ENCODE data around the gene ZNF525. TPM values are rescaled to one million over a fixed set of nuclear protein-coding genes. Genes with fewer than 3 reads are reported as not detected.
"Not testable (repeated sequence)": the region's sequence is repeated elsewhere in the genome, so short reads cannot be mapped to it uniquely, and the experiment has no call there.

ZNF525 gene
- polyA plus RNA-seq, 1 donor from 2014 or later, result 5.1 TPM

DNA sequence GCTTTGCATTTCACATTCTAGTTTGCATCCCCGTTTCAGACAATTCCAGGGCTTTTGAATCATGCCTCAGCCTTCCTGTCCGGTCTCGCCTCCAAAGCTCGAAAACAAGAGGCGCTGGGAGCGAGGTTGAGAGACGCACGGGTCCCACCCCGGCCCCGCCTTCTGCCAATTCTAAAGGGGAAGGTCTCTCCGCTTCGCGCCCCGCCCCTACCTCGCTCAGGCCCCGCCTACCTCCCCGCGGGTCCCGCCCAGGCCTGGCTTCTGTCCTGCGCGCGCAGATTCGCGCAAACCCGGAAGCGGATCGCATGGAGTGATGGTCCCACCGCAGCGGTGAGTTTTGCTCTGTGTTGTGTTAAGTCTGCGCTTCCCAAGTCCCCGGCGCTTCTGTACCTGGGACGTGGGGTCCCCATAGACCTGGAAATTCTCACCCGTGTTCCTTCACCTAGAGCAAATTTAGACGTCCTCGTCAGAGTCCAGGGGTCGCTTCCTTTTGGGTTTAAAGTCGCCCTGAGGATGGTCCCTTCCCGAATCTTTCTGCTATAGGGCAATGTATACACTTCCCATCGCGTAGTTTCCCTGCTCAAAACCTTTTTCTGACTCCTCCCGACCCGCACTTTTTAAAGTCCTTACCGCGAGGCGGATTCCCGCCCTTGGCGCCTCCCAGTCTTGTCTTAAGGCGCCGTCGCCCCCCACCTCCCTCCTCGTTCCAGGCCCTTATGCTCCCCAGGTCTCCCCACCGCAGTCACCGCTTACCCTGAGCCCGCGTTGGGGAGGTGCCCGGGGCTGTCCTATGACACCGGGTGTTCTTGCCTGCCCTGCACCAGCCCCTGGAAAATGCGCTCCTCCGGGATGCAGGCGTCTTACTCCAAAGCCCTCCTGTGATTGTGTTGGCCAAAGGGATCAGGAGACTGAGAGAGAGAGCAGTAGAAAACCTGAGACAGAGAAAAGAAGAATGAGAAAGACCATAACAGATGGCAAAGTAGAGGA, 31.7 kb upstream of the ZNF525 start, which contains the start of gene ZNF845:
Gene ZNF845, plus strand, starts transcription at position 287 of the 987 bp plus-strand sequence. CDS start 7,559 bp downstream, outside the sequence.
- H3K4me3 ChIP-seq (ENCODE audit: low read length), result peak within 1 kb of the TSS; percentile 86
- H3K27ac ChIP-seq (ENCODE audit: low read length), result peak within 1 kb of the TSS; percentile 53
- no peaks in the 10 kb centered on the region for H3K9me3 ChIP-seq (ENCODE audit: low read length)
- peak within 1 kb of the TSS; percentile 38 for H3K4me2 ChIP-seq (ENCODE audit: low read length)
- H3K9me2 ChIP-seq (ENCODE audit: insufficient read depth, low read length), result no peaks in the 10 kb centered on the region
- H3K9ac ChIP-seq (ENCODE audit: low read length), result peak within 1 kb of the TSS; percentile 69
- no peaks in the 10 kb centered on the region for H3K36me3 ChIP-seq (ENCODE audit: insufficient read depth, low read length)
- no peaks in the 10 kb centered on the region for H4K20me1 ChIP-seq (ENCODE audit: insufficient read depth)
- no peaks in the 10 kb centered on the region for H3K27me3 ChIP-seq (ENCODE audit: insufficient read depth, low read depth, low read length)
- peak within 1 kb of the TSS; percentile 90 for H2AFZ ChIP-seq (ENCODE audit: low read depth, low read length)
- no peaks in the 10 kb centered on the region for H3K79me2 ChIP-seq (replicated peaks; ENCODE audit: insufficient read depth, low read length)
- no peaks in the 10 kb centered on the region for H3F3A ChIP-seq (ENCODE audit: insufficient read depth, low read length, poor library complexity, severe bottlenecking)
- peak; percentile 62 for TF ChIP-seq POLR2AphosphoS5 (IDR thresholded peaks at IDR 0.05)
- TF ChIP-seq, protein P1, sequence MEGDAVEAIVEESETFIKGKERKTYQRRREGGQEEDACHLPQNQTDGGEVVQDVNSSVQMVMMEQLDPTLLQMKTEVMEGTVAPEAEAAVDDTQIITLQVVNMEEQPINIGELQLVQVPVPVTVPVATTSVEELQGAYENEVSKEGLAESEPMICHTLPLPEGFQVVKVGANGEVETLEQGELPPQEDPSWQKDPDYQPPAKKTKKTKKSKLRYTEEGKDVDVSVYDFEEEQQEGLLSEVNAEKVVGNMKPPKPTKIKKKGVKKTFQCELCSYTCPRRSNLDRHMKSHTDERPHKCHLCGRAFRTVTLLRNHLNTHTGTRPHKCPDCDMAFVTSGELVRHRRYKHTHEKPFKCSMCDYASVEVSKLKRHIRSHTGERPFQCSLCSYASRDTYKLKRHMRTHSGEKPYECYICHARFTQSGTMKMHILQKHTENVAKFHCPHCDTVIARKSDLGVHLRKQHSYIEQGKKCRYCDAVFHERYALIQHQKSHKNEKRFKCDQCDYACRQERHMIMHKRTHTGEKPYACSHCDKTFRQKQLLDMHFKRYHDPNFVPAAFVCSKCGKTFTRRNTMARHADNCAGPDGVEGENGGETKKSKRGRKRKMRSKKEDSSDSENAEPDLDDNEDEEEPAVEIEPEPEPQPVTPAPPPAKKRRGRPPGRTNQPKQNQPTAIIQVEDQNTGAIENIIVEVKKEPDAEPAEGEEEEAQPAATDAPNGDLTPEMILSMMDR (IDR thresholded peaks at IDR 0.05; ENCODE audit: poor library complexity, severe bottlenecking), result no peak
- TF ChIP-seq, protein P2, sequence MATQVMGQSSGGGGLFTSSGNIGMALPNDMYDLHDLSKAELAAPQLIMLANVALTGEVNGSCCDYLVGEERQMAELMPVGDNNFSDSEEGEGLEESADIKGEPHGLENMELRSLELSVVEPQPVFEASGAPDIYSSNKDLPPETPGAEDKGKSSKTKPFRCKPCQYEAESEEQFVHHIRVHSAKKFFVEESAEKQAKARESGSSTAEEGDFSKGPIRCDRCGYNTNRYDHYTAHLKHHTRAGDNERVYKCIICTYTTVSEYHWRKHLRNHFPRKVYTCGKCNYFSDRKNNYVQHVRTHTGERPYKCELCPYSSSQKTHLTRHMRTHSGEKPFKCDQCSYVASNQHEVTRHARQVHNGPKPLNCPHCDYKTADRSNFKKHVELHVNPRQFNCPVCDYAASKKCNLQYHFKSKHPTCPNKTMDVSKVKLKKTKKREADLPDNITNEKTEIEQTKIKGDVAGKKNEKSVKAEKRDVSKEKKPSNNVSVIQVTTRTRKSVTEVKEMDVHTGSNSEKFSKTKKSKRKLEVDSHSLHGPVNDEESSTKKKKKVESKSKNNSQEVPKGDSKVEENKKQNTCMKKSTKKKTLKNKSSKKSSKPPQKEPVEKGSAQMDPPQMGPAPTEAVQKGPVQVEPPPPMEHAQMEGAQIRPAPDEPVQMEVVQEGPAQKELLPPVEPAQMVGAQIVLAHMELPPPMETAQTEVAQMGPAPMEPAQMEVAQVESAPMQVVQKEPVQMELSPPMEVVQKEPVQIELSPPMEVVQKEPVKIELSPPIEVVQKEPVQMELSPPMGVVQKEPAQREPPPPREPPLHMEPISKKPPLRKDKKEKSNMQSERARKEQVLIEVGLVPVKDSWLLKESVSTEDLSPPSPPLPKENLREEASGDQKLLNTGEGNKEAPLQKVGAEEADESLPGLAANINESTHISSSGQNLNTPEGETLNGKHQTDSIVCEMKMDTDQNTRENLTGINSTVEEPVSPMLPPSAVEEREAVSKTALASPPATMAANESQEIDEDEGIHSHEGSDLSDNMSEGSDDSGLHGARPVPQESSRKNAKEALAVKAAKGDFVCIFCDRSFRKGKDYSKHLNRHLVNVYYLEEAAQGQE (IDR thresholded peaks at IDR 0.05; ENCODE audit: borderline replicate concordance), result peak; percentile 9
- TF ChIP-seq EZH2 (IDR thresholded peaks at IDR 0.05; ENCODE audit: borderline replicate concordance, insufficient read depth, low read length, poor library complexity, severe bottlenecking), result no peak
- no peak for TF ChIP-seq EP300 (conservative IDR thresholded peaks at IDR 0.05; ENCODE audit: poor library complexity, severe bottlenecking)
- peak; percentile 27 for TF ChIP-seq RAD21 (conservative IDR thresholded peaks at IDR 0.05)
- TF ChIP-seq SMC3 (conservative IDR thresholded peaks at IDR 0.05; ENCODE audit: poor library complexity), result peak; percentile 3
- TF ChIP-seq MXI1 (conservative IDR thresholded peaks at IDR 0.05; ENCODE audit: poor library complexity, severe bottlenecking), result peak; percentile 86
- TF ChIP-seq TAF1 (IDR thresholded peaks at IDR 0.05; ENCODE audit: low read depth), result no peak

DNA sequence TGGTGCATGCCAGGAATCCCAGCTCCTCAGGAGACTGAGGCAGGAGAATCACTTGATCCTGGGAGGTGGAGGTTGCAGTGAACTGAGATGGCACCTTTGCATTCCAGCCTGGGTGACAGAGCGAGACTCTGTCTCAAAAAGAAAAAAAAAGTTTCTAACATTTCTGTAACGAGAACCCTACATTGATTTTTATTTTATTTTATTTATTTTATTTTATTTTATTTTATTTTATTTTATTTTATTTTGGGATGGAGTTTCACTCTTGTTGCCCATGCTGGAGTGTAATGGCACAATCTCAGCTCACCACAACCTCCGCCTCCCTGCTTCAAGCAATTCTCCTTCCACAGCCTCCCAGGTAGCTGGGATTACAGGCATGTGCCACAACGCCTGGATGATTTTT, 21.1 kb upstream of the ZNF525 start:
- not testable (repeated sequence) for H3F3A ChIP-seq (ENCODE audit: insufficient read depth, low read length, poor library complexity, severe bottlenecking)

More for the DNA sequence above, 21.1 kb upstream of the ZNF525 start:
- not testable (repeated sequence) for H4K20me1 ChIP-seq (ENCODE audit: insufficient read depth); H3K36me3 ChIP-seq (ENCODE audit: insufficient read depth, low read length); H2AFZ ChIP-seq (ENCODE audit: low read depth, low read length); H3K4me3 ChIP-seq (ENCODE audit: low read length); H3K9me2 ChIP-seq (ENCODE audit: insufficient read depth, low read length); H3K27me3 ChIP-seq (ENCODE audit: insufficient read depth, low read depth, low read length); H3K27ac ChIP-seq (ENCODE audit: low read length); H3K4me2 ChIP-seq (ENCODE audit: low read length); H3K9ac ChIP-seq (ENCODE audit: low read length); H3K9me3 ChIP-seq (ENCODE audit: low read length); H3K79me2 ChIP-seq (replicated peaks; ENCODE audit: insufficient read depth, low read length)

Data from neural cell (in vitro differentiated cells).